Lower leg skin (tissue), 3 donors: ENCODE results near the gene PUS10.

Experiments used
- POLR2A ChIP-seq, 2 donors: fragments of 450-650 bp; IDR thresholded peaks; one replicate each; pipeline ENCODE4 v1.6.1; 2016 to 2017; ENCODE audit warnings: antibody characterized with exemption in 2 of 2, mild to moderate bottlenecking in 1 of 2, moderate library complexity in 1 of 2
- TF ChIP-seq, protein P1 (sequence below), 3 donors: fragments of 450-650 bp; IDR thresholded peaks; one replicate each; pipeline ENCODE4 v1.5.1; 2016; ENCODE audit warnings: antibody characterized with exemption in 3 of 3, mild to moderate bottlenecking in 3 of 3, moderate library complexity in 2 of 3

GRCh38 chr2:60964651-60965498 is 53.2 kb downstream of the PUS10 start:
- no peak for TF ChIP-seq POLR2A (IDR thresholded peaks at IDR 0.05)
- TF ChIP-seq, protein P1, sequence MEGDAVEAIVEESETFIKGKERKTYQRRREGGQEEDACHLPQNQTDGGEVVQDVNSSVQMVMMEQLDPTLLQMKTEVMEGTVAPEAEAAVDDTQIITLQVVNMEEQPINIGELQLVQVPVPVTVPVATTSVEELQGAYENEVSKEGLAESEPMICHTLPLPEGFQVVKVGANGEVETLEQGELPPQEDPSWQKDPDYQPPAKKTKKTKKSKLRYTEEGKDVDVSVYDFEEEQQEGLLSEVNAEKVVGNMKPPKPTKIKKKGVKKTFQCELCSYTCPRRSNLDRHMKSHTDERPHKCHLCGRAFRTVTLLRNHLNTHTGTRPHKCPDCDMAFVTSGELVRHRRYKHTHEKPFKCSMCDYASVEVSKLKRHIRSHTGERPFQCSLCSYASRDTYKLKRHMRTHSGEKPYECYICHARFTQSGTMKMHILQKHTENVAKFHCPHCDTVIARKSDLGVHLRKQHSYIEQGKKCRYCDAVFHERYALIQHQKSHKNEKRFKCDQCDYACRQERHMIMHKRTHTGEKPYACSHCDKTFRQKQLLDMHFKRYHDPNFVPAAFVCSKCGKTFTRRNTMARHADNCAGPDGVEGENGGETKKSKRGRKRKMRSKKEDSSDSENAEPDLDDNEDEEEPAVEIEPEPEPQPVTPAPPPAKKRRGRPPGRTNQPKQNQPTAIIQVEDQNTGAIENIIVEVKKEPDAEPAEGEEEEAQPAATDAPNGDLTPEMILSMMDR (IDR thresholded peaks at IDR 0.05) = no peak
